HCT116 (cell line): ENCODE results near the gene PRXL2A.

Source experiments
- EZH2 ChIP-seq: fragments of 200-600 bp; sonication (generic); IDR thresholded peaks from 2 replicates; pipeline ENCODE4 v1.6.1; 2017; ENCODE audit warnings: antibody characterized with exemption, mixed run types
- EZH2phosphoT487 ChIP-seq: fragments of 200-600 bp; IDR thresholded peaks from 2 replicates; pipeline ENCODE4 v1.6.1; 2018; ENCODE audit warnings: antibody characterized with exemption, borderline replicate concordance
- POLR2A ChIP-seq: IDR thresholded peaks from 2 replicates; pipeline ENCODE4 v1.7.0; 2011; ENCODE audit warnings: borderline replicate concordance; ENCODE audit not compliant: insufficient read depth, insufficient read length; ENCODE audit errors: extremely low read depth
- POLR2AphosphoS5 ChIP-seq: IDR thresholded peaks from 2 replicates; pipeline ENCODE4 v1.6.1; 2011; ENCODE audit warnings: mild to moderate bottlenecking, low read depth, low read length, moderate library complexity
- REST ChIP-seq: IDR thresholded peaks from 2 replicates; pipeline ENCODE4 v1.6.1; 2012; ENCODE audit warnings: low read depth
- SIN3A ChIP-seq: IDR thresholded peaks from 2 replicates; pipeline ENCODE4 v1.6.1; 2012; ENCODE audit warnings: low read depth
- TF ChIP-seq, protein P1 (sequence below), 3 experiments: fragments of 200-600 bp in 1 of 3; sonication (generic) in 1 of 3; IDR thresholded peaks in 2 of 3; conservative IDR thresholded peaks in 1 of 3; 2 replicates each; pipeline ENCODE4 v1.5.1; 2012 to 2017; ENCODE audit warnings: low read depth in 2 of 3, low read length in 2 of 3, antibody characterized with exemption in 1 of 3, borderline replicate concordance in 1 of 3, control low read depth in 1 of 3, mild to moderate bottlenecking in 1 of 3, mixed read lengths in 1 of 3, mixed run types in 1 of 3, moderate library complexity in 1 of 3; ENCODE audit not compliant: insufficient read depth in 1 of 3
- TF ChIP-seq, protein P2 (sequence below): IDR thresholded peaks from 2 replicates; pipeline ENCODE4 v1.6.1; 2012

DNA sequence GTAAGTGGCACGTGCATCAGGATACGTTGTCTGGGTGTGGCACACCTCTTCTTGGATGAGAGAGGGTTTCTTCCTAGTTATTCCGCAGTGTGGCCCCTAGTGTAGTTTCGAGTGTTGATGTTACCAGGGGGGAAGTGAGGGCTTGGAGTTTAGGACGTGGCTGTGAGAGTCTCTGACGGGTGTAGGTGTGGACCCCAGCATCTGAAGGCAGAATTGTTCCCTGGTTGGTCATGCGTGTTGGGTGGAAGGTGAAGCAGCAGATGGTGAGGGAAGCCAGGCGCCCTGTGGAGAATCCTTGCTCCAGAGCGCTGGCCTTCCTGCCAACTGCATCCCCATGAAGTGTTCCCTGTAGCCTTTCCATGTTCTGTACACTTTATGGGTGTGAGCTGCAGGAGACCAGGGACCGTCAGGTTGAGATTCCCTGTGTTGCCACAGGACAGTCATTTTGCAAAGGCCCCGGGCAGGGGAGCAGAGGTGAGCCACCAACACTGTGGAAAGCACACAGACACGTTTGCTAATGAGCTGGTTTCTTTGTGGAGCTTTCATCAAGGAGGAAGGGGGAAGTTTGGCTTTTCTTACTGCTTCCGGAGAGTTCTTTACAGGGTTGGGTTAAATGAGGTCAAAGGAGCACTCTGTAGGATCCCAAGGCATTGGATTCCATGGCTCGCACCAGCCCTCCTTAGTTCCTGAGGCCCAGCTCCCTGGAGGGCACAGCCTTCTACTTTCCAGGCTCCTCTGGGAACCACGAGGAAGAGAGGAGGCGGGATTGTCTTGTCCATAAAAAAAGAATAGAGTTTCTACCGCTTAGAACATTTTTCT, 77.8 kb downstream of the PRXL2A start:
- TF ChIP-seq, protein P1, sequence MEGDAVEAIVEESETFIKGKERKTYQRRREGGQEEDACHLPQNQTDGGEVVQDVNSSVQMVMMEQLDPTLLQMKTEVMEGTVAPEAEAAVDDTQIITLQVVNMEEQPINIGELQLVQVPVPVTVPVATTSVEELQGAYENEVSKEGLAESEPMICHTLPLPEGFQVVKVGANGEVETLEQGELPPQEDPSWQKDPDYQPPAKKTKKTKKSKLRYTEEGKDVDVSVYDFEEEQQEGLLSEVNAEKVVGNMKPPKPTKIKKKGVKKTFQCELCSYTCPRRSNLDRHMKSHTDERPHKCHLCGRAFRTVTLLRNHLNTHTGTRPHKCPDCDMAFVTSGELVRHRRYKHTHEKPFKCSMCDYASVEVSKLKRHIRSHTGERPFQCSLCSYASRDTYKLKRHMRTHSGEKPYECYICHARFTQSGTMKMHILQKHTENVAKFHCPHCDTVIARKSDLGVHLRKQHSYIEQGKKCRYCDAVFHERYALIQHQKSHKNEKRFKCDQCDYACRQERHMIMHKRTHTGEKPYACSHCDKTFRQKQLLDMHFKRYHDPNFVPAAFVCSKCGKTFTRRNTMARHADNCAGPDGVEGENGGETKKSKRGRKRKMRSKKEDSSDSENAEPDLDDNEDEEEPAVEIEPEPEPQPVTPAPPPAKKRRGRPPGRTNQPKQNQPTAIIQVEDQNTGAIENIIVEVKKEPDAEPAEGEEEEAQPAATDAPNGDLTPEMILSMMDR (IDR thresholded peaks at IDR 0.05 in 2 of 3, conservative IDR thresholded peaks at IDR 0.05 in 1 of 3; ENCODE audit: borderline replicate concordance in 1 of 3, insufficient read depth in 1 of 3, low read depth in 2 of 3, low read length in 2 of 3): no peak
- no peak for TF ChIP-seq POLR2AphosphoS5
- TF ChIP-seq SIN3A: no peak
- TF ChIP-seq EZH2: no peak
- TF ChIP-seq EZH2phosphoT487: no peak
- TF ChIP-seq REST: no peak
- no peak for TF ChIP-seq POLR2A
- TF ChIP-seq, protein P2, sequence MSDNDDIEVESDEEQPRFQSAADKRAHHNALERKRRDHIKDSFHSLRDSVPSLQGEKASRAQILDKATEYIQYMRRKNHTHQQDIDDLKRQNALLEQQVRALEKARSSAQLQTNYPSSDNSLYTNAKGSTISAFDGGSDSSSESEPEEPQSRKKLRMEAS: no peak
